Fibroblast of the aortic adventitia (primary cell): ENCODE measurements around the gene HCLS1. TPM values are rescaled to one million over a fixed set of nuclear protein-coding genes. Genes with fewer than 3 reads are reported as not detected.

ENCODE experiments used
- DNase-seq: peaks from one replicate; pipeline ENCODE4 v3.0.0-alpha.2; 2010; ENCODE audit warnings: low read depth
- H3K4me3 ChIP-seq: 2 replicates; pipeline ENCODE4 v1.5.1; 2011; ENCODE audit warnings: low read depth, mild to moderate bottlenecking, control low read depth, low read length, moderate library complexity
- CTCF ChIP-seq: IDR thresholded peaks from 2 replicates; pipeline ENCODE4 v1.5.1; 2011; ENCODE audit warnings: mild to moderate bottlenecking, low read length, control low read depth, inconsistent platforms; ENCODE audit not compliant: insufficient read depth
- small RNA-seq: library from RNA; depleted of rRNA; stranded (forward); fragments of <200 nt; gene quantifications from one replicate; pipeline ENCODE3, GENCODE V24; 2012
- total RNA-seq: library from RNA; depleted of rRNA; stranded (reverse); fragments of >200 nt; gene quantifications from 2 replicates; pipeline ENCODE4 v1.2.3, GENCODE V29; 2012; ENCODE audit warnings: low replicate concordance

HCLS1 gene
- total RNA-seq, 1 donor = 7.5 TPM

DNA sequence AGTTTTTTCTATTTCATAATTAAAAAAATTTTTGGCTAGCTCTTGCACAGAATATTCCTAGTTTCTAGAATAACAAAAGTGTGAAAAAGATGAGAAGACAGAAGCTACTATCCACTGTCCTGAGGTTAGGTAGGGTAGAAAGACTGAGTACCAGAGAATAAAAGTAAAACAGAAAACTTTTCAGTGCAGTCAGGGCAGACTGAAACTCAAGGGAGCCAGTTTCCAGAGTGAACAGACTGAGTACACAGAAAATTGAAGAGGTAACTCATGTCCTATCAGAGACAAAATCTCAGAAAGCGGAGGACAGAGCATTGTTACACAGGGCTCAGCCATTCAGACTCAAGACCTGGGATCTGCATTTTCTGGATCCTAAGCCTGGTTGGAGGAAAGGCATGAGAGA lies 76.3 kb downstream of the HCLS1 start:
- no peak overlapping the region for H3K4me3 ChIP-seq
- TF ChIP-seq CTCF = no peak
- DNase-seq = no peak

GRCh38 chr3:121581691-121582090 lies 79.0 kb downstream of the HCLS1 start:
- TF ChIP-seq CTCF = no peak
- no peak overlapping the region for H3K4me3 ChIP-seq
- no peak for DNase-seq

Small RNA genes lying within 50 kb of the gene (small RNA-seq; reads per million reads assigned to genes)
- not detected for gene RNU4-62P

Other genes starting within 250 kb of the HCLS1 start
- 0.49 and 10.1 TPM in 2 replicates for gene POLQ, start 114.9 kb downstream of the HCLS1 start, total RNA-seq
- gene ARGFX, start 93.0 kb downstream of the HCLS1 start, total RNA-seq = not detected in 2 replicates
- gene FBXO40, start 67.5 kb downstream of the HCLS1 start, total RNA-seq = under 0.01 TPM in 1 of 2 replicates, not detected in the other
- 63.2 and 153 TPM in 2 replicates for gene GOLGB1, start 88.8 kb upstream of the HCLS1 start, total RNA-seq
- gene IQCB1, start 174.2 kb upstream of the HCLS1 start, total RNA-seq = 7.4 and 19.5 TPM in 2 replicates
- gene EAF2, start 174.3 kb upstream of the HCLS1 start, total RNA-seq = 2.1 and 2.3 TPM in 2 replicates
- 0.18 and 0.25 TPM in 2 replicates for gene SLC15A2, start 233.5 kb upstream of the HCLS1 start, total RNA-seq